22Rv1 (cell line): ENCODE measurements around the gene TENT5A.
A peak's percentile ranks its signal among the peaks of the same experiment; 100 is the strongest.

Experiments used
- H3K27ac ChIP-seq: fragments of 450-650 bp; 2 replicates; pipeline ENCODE4 v1.5.1; 2017
- CTCF ChIP-seq: fragments of 450-650 bp; IDR thresholded peaks from 2 replicates; pipeline ENCODE4 v1.5.1; 2017; ENCODE audit warnings: mild to moderate bottlenecking
- ZFX ChIP-seq: fragments of 450-650 bp; IDR thresholded peaks from 2 replicates; pipeline ENCODE4 v1.6.1; 2017; ENCODE audit warnings: antibody characterized with exemption, borderline replicate concordance

The TENT5A gene

GRCh38 chr6:81785377-81785776 is 32.9 kb upstream of the TENT5A start:
- no peak for TF ChIP-seq CTCF
- no peak for TF ChIP-seq ZFX
- peak overlapping the region; percentile 61 for H3K27ac ChIP-seq

GRCh38 chr6:81783893-81784292 is 31.4 kb upstream of the TENT5A start:
- no peak overlapping the region for H3K27ac ChIP-seq
- no peak for TF ChIP-seq CTCF
- no peak for TF ChIP-seq ZFX

GRCh38 chr6:81781624-81782023 is 29.1 kb upstream of the TENT5A start:
- no peak for TF ChIP-seq ZFX
- no peak for TF ChIP-seq CTCF

GRCh38 chr6:81777586-81778268 is 25.2 kb upstream of the TENT5A start:
- TF ChIP-seq CTCF (no peak), ZFX (no peak)
- H3K27ac ChIP-seq, result peak overlapping the region; percentile 34

More at GRCh38 chr6:81781624-81782023, 29.1 kb upstream of the TENT5A start:
- H3K27ac ChIP-seq, result no peak overlapping the region

- H3K27ac ChIP-seq, result peak overlapping the region; percentile 84; the same call in 1 of the 2 replicates
Measured at GRCh38 chr6:81776219-81776618, 23.7 kb upstream of the TENT5A start.

- TF ChIP-seq CTCF (no peak), ZFX (no peak)
- peak overlapping the region; percentile 84 for H3K27ac ChIP-seq
Measured at GRCh38 chr6:81774542-81774941, 22.1 kb upstream of the TENT5A start.

- H3K27ac ChIP-seq, result peak overlapping the region; percentile 84
- TF ChIP-seq ZFX, result no peak
- no peak for TF ChIP-seq CTCF
Measured at GRCh38 chr6:81773887-81774286, 21.4 kb upstream of the TENT5A start.

- H3K27ac ChIP-seq, result peak overlapping the region; percentile 84; the same call in 1 of the 2 replicates
Measured at GRCh38 chr6:81772741-81773140, 20.3 kb upstream of the TENT5A start.

More at GRCh38 chr6:81772741-81773140, 20.3 kb upstream of the TENT5A start:
- TF ChIP-seq CTCF (no peak), ZFX (no peak)
